ENCODE data around the gene NRXN3.

Gene NRXN3

DNA sequence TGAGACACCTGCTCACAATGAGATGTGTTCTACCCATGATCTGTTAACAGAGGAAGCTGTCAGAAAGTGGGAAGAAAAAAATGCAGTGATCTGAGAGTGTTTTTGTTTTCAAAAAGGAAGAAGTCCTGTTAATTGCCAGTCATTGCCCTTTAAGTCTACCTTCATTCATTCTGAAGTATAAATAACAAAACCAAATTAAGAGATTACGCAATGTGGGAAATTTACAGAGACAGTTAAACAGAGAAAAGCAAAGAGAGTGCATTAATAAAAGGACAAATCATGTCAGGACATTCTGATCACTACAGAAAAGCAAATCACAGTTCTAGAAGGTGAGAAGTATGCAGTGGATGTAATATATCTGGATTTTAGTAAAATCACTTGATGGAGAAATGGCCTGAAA lies 154.2 kb downstream of the NRXN3 start:
- no peak for DNase-seq (ENCODE audit: low read depth)

DNA sequence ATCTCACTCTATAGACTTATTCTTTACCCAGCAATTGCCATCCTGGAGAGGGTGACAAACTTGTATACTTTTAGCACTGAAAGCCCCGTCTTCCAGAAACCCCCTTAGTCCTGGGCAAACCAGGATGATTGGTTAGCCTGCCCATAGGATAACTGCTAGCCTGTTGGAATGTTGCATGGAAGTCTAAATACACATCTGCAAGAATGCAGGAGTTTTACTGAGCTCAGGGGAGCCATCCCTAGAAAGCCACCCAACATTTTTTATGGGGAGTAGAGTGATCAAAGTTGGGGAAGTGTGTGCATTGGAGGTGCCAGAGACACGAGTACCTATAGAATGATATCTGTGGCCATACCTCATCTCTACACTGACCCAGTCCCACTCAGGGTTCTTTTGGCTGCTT lies 155.7 kb downstream of the NRXN3 start:
- no peak for DNase-seq (ENCODE audit: low read depth)

DNA sequence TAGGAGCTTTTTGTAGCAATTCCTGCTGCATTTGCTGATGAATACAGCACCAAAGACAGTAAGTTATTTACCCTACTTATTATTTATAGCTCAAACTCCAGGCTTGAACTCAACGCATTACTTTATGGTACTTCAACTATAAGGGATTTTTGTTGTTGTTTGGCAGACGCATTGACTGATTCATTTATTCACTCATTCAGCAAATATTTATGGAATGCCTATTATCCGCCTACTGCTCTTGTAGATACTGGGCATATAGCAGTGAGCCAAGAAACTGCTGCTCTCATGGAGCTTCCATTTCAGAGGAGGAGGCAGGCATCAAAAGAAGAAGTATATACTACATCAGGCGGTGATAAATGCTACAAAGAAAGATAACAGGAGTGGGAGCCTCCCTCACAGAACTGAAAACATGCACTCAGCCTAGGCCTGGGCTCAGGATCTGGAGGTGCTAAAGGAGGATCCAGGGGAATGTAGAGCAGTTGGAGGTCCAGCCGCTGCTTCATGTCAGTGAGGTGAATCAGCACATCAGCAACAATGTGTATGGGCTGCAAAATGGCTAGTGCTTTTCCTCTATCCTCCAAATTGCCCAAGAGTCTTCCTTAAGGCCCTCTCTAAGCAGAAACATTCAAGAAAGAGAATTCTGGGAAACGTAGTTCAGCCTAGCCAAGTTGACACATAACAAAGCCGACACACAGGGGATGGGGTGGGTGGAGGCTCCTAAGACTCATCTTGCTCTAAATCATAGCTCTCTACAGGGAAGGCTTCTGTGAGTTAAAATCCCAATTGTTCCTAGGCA lies 157.5 kb downstream of the NRXN3 start:
- no peak for DNase-seq (ENCODE audit: low read depth)

DNA sequence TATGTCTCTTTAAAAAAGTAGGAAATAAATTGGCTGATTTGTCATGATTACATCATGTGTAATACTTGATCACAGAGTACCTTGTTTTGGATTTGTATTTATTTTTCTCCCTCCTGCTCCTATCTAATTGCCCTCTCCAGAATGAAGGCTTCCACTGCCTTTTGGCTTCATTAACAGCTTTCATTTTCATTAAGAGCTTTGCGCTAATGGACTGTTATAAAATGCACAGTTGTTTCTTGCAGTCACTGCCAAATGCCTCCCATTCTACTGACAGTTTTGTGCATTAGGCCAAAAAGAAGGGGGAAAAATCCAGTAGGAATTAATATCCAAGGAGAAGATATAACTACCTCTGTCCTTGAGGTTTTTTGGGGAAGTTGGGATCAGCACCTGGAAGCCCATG lies 159.2 kb downstream of the NRXN3 start:
- no peak for DNase-seq (ENCODE audit: low read depth)

DNA sequence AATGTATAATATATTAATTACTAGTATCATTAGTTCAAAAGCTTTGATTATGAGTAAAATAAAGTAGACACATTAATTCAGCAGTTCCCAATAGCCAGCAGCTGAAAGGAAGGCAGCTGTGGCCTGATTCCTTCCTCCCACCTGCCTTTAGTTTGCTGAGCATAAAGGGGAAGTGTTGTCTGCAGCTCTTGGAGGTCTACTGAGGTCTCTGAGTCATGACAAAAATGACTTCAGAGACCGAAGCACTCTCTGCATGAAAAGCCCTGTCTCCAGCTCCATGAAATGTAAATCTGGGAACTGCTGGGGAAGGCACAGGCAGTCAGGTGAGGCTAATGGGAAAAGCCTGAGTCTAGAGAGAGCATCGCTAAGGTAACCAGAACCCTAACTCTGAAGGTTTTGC lies 165.4 kb downstream of the NRXN3 start:
- no peak for DNase-seq (ENCODE audit: low read depth)

DNA sequence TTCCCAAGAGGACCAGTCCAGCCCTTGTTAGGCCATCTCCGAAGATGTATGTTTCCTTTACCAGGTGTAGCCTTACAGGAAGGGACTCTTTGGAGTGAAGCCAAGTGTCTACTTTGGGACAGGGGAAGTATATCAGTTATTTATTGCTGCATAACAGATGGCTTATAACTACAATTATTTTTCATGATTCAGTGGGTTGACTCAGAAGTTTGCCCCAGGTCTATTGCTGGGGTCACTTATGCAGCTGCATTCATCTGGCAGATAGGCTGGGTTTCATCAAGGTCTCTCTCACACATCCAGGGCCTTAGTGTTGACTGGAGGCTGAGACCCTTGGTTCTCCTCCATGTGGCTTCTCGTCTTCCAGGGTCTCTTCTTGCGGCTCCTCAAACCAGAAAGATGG lies 170.1 kb downstream of the NRXN3 start:
- no peak for DNase-seq (ENCODE audit: low read depth)

DNA sequence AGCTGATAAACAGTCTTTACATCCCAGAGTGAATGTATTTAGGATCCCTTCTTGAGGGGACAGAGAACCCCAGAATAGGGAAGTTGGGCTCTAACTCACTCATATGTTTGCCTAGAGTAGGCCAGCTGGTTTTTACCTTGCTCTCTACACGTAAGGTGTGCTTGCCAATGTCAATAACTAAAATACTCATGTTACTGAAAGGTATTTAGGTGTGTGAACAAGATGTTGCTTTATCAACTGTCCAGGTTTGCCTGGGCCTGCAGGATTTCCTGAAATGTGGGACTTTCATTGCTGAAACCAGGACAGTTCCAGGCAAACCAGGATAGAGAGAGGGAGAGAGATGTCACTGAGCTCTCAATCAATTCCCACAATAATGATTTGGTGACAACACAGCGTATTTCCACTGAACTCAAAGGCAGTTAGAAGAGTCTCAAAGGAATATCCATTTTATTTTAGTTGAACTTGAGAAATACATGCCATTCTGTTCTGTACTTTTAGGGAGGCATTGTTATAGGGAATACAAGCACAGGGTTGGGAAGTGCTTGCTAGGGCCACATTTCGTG lies 171.7 kb downstream of the NRXN3 start:
- DNase-seq (ENCODE audit: low read depth), result no peak

DNA sequence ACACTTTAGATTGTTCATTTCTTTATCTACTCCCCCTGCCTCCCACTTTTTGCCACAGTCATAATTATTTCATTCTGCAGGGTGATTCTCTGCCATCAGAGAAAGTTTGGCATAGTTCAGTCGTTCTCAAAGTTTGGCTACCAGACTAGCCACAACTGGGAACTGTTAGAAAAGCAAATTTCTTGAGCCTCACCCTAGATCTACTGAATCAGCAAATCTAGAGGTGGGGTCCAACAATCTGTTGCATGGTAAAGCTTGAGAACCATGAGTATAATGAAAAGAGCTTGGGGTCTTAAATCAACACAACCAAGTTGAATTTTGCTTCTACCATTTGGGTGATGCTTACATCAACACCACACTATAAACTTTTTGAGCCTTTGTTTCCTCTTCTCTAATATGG lies 172.7 kb downstream of the NRXN3 start:
- DNase-seq (ENCODE audit: low read depth), result no peak

DNA sequence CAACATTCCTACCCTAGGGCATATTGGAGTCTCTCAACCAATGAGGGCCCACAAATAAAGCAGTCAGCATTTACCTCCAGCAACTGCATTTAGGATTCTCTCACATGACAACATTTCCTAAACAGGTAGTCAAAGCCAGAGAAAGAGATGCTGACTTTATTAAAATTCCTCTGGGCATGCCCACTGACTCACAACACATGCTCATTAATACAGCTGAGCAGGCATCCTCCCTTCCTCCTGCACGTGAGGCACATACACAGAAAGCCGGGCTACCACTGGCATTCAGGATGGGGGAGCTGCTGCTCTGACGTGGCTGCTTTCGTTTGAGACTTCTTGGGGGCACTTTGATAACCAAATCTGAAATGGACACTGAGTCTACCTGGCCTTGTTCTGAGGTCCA lies 174.1 kb downstream of the NRXN3 start:
- DNase-seq (ENCODE audit: low read depth), result no peak

DNA sequence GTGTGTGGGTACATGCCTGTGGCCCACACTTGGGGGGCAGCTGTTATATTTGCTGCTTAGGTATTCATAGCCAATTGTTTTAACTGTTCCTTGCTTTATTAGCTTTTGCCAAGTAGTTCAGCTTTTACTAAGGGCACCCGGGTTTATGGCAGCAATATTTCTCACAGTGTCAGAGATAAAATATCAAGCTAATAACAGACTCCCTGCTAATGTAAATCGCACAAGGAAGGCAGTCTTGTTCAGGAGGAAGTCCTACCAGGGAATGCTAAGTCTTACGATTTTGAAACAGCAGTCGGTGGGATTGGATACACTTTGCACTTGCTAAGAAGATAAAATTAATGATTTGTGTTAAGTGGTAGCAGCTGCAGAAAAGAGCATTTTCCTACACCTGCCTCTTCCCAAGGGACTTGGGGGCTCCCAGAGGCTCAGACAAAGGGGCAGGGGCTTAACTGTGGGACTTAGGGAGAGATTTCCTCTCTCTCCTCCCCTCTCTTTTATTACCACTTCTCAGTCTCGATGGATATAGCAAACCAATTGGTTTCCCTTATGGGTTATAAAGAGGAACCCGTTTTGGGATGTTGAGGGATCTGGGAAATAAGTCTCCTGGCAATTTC lies 175.1 kb downstream of the NRXN3 start:
- no peak for DNase-seq (ENCODE audit: low read depth)

DNA sequence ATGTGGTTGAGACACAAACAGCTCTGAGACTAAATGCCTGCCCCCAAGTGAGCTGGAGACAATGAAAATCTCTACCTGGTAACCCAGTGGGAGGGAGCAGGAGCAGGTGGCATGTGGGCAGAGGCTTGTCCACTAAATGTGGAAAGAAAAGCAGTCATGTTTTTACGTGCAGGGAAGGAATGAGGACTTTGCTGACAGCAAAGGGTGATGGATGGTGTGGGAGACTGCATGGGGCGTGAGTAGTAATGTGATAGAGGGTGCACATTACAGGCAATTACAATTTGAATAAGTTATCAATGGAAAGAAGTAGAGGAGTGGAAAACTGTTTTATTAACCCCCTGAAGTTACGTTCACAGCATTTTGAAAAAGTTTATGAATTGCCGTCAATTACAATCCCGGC lies 176.6 kb downstream of the NRXN3 start:
- no peak for DNase-seq (ENCODE audit: low read depth)

DNA sequence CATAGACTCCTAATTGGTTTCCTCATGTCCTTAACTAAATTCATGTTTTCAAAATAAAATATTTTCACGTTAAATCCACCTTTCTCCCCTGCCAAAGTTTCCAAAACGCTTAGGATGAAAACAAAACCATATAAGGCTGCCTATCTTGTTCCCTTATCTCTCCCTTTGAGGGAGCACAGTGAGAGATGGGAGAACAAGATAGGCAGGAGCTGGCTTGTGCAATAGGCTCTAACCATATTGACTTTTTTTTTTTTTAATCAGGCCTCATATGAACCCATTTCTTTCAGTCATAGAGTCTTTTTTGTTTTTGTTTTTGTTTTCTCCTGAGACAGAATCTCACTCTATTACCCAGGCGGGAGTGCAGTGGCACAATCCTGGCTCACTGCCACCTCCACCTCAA lies 184.9 kb downstream of the NRXN3 start:
- no peak for DNase-seq (ENCODE audit: low read depth)

DNA sequence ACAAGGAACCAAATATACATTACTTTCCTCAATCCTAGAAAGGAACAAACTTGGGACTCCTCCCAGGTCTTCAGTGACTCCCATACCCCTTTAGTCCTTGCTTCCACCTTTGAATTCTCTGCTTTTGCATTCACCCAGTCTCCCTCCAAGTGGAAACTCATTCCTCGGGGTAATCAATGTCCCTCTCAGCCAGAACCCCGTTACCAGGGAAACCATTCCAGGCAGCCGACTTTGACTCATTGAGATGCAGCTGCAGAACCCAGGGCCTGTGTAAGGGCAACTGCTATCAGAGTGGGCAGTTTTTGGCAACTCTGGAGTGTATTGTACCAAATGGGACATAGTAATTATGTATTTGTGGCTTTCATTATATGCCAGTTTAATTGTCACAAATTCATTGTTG lies 186.2 kb downstream of the NRXN3 start:
- DNase-seq (ENCODE audit: low read depth), result no peak

DNA sequence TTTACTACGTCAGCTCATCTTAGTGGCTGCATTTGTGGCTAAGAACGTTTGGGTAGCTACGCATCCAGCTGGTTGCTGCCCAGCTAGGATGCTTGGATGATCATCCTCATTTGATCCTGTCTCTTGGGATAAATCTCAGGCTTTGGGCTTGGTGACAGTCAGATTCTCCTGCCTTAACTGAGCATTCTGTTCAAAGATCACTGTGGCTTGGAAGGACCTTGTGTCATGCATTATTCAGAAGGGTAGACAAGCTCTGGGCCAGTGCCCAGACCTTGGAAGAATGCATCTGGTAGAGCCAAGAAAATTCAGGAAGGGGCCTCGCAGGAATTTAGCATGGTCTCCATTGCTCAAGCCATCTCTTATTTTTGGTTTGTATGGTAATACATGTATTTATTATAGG lies 188.4 kb downstream of the NRXN3 start:
- DNase-seq (ENCODE audit: low read depth), result no peak

DNA sequence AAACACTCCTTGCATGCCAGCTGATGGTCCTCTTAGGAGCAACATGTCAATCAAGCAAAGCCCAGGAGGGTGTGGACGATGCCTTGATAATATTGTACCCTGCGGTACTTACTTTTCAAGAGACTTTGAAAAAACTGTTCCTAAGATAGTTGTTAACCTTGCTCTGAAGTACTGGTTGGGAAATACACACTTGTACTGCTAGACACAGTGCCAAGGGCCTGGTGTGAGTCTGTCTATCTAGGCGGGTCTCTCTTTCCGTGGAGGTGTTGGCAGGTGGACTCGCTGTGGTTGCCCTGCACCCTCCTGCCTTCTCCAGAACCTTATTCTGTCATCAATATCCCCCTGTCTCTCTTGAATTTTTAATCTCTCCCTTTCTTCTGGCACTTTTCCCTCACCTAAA lies 189.4 kb downstream of the NRXN3 start:
- no peak for DNase-seq (ENCODE audit: low read depth)

DNA sequence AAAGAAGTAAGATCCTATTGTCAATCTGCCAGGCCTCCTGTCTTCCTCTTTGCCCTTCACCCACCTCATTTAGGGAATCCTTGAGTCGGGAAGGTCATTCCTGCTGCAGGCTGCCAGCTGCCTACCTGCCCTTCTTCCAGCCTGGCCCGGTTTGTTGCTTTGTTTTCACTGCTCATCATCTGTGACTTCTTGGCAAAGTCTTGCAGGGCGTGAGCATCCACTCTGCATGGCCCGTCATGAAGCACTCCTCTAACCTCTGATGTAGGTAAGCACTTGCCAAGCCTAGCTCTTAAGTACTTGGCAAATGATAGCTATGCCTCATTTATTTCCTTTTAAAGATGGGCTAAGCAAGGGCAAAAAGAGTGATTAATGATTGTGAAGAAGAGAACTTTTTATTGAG lies 192.8 kb downstream of the NRXN3 start:
- no peak for DNase-seq (ENCODE audit: low read depth)

DNA sequence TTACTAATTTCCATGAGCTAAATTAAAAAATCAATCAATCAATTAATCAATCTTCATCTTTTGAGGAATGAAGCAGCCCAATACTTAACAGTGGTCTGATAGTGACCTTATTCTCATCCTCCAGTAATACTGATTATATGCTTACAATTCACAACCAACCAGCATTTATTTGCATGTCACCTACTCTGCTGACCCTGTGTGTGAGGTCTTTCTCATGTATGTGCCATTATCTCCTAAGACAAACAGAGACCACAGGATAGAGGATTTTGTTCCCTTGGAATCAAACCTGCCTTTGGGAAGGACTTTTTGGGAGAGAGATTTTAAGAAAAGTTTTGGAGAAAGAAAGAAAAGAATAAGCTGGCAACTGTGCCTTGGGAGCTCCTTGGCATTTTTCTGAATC lies 197.2 kb downstream of the NRXN3 start:
- DNase-seq (ENCODE audit: low read depth), result no peak

DNA sequence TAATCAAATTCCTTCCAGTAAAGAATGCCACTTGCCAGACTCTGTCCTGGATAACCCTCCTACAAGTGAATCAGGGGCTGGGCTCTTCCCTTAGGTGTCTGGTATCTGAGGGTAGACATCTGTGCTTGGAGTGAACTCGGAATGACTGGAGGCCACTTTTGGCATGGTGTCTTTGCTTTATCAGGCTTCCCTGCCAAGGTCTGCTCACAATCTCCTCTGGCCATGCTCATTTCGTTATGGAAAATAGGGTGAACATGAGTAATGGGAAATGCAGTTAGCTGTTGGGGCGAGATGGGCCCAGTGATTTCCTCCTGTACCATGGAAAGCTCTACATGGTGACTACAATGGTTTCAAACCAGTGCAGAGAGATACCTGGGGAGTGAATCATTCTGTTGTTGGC lies 212.9 kb downstream of the NRXN3 start:
- DNase-seq (ENCODE audit: low read depth), result no peak

DNA sequence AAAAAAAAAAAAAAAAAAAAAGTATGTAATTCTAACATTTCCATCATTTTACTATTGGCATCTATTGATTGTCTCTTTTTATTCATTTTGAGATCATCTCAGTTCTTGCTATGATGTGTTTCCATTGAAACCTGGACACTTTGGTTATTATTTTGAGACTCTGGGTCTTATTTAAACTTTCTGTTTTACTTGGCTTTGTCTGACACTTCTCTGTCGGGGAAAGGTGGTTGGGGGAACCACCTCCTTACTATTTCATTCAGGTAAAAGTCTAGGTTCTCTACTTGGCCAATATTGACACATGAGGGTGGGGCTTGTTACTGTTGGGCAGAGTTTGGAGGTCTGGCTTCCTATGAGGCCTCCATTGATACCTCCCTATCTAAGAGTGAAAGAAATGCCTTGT lies 228.0 kb downstream of the NRXN3 start:
- DNase-seq (ENCODE audit: low read depth), result no peak

DNA sequence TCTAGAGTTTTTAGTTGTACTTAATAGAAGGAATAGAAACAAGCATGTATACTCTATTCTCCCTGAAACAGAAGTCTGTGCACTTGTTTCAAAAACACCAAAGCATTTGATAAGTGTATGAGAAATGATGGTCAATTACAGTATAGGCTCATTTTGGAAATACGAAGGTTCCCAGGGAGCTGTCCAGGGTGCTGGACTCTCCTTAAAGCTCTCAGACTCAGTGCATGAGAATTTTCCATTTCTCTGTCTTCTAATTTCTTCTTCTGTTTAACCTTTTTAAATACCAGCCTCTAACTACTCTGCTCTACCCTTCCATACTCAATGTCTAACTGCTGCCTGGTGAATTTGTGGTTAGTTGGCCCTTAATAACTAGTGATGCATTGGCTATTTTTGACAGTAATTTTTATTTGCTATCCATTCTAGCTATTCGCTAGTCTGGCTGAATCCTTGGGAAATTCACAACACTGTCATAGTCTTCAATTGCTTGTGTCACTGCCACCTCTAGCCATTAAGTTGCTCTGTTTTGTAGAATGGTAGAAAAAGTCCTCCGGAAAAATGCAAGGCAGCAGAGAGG lies 229.2 kb downstream of the NRXN3 start:
- DNase-seq (ENCODE audit: low read depth), result no peak

DNA sequence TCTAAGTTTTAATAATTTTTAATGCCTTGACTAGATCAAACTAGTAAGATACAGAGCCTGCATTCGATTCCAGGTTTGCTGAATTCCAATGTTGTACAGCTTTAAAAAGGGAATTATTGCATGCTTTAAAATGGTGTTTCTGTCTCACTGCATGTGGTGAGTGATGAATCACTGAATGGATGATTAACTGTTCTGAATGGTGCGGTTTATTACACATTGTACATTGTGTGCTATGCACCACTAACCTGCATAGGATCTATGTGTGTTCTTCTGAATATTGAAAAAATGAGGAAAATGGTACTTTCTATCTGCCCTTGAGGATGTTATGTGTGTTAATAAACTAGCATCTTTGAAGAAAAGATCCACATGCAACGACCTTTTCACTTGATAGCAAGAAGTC lies 231.7 kb downstream of the NRXN3 start:
- no peak for DNase-seq (ENCODE audit: low read depth)

DNA sequence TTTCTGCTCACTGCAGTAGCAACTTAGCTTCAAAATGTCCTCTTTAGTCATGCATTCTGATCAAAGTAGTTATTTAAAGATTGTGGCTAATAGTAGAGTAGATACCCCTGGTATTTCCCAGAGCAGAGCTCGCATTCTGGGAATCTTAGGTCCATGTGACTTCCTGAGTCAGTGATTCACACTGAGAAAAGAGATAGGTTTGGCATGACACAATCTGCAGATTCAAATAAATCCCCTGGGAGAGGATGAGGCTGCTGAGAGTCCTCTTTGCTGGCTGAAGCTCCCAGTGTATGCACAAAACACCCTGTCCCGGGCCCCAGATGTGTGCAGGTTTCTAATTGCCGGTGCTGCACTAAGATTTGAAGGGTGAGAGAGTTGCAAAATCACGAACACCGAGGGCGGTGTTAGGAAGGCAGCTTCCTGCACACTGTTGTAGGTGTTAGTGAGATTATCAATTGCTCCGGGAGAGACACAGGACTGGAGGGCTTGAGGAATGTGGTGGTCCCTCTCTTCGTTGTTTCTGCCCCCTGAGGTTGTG lies 233.2 kb downstream of the NRXN3 start:
- no peak for DNase-seq (ENCODE audit: low read depth)

Data from activated gamma-delta T cell treated with anti-CD3 and anti-CD28 coated beads, Interleukin-2, amount 50 U/mL, for 16 hours (primary cell).